GM12878 (cell line): ENCODE data around the gene MGRN1.

Source experiments
- CBX5 ChIP-seq: sonication (generic); IDR thresholded peaks from 2 replicates; pipeline ENCODE4 v1.6.1; 2016; ENCODE audit warnings: low read depth, moderate library complexity, mild to moderate bottlenecking, inconsistent platforms
- CEBPZ ChIP-seq: fragments of 150-350 bp; IDR thresholded peaks from 2 replicates; pipeline ENCODE4 v1.6.1; 2016; ENCODE audit warnings: low read depth, low read length
- CHD1 ChIP-seq: IDR thresholded peaks from 2 replicates; pipeline ENCODE4 v1.6.1; 2012; ENCODE audit warnings: low read depth, low read length, improper control_type of control experiment
- KDM1A ChIP-seq: fragments of 200-600 bp; sonication (generic); IDR thresholded peaks from 2 replicates; pipeline ENCODE4 v1.6.1; 2016; ENCODE audit warnings: borderline replicate concordance
- POLR2A ChIP-seq: IDR thresholded peaks from 2 replicates; pipeline ENCODE4 v1.6.1; 2011; ENCODE audit warnings: low read depth, mild to moderate bottlenecking, low read length
- RCOR1 ChIP-seq: conservative IDR thresholded peaks from 2 replicates; pipeline ENCODE4 v1.6.1; 2012; ENCODE audit warnings: low read depth, low read length, improper control_type of control experiment
- REST ChIP-seq: IDR thresholded peaks from 2 replicates; pipeline ENCODE4 v1.6.1; 2012; ENCODE audit warnings: mild to moderate bottlenecking, low read depth, low read length
- SIN3A ChIP-seq: IDR thresholded peaks from 2 replicates; pipeline ENCODE4 v1.6.1; 2012; ENCODE audit warnings: low read depth, low read length, improper control_type of control experiment
- SMC3 ChIP-seq: IDR thresholded peaks from 2 replicates; pipeline ENCODE4 v1.6.1; 2011; ENCODE audit warnings: low read length, improper control_type of control experiment, borderline replicate concordance
- TF ChIP-seq, protein P1 (sequence below), 3 experiments: IDR thresholded peaks in 2 of 3; conservative IDR thresholded peaks in 1 of 3; 2 replicates each; pipeline ENCODE4 v1.5.1; 2011; ENCODE audit warnings: low read depth in 3 of 3, low read length in 3 of 3, mild to moderate bottlenecking in 3 of 3, control low read depth in 2 of 3, moderate library complexity in 2 of 3, inconsistent platforms in 1 of 3, mixed read lengths in 1 of 3; ENCODE audit not compliant: control insufficient read depth in 2 of 3, insufficient read depth in 1 of 3; ENCODE audit errors: extremely low read depth in 1 of 3
- TF ChIP-seq, protein P2 (sequence below): fragments of 450-650 bp; IDR thresholded peaks from 2 replicates; pipeline ENCODE4 v1.6.1; 2016; ENCODE audit warnings: mild to moderate bottlenecking
- TF ChIP-seq, protein P3 (sequence below): IDR thresholded peaks from 2 replicates; pipeline ENCODE4 v1.6.1; 2011; ENCODE audit warnings: low read depth, low read length, improper control_type of control experiment, borderline replicate concordance

- no peak for TF ChIP-seq CBX5
- TF ChIP-seq, protein P1, sequence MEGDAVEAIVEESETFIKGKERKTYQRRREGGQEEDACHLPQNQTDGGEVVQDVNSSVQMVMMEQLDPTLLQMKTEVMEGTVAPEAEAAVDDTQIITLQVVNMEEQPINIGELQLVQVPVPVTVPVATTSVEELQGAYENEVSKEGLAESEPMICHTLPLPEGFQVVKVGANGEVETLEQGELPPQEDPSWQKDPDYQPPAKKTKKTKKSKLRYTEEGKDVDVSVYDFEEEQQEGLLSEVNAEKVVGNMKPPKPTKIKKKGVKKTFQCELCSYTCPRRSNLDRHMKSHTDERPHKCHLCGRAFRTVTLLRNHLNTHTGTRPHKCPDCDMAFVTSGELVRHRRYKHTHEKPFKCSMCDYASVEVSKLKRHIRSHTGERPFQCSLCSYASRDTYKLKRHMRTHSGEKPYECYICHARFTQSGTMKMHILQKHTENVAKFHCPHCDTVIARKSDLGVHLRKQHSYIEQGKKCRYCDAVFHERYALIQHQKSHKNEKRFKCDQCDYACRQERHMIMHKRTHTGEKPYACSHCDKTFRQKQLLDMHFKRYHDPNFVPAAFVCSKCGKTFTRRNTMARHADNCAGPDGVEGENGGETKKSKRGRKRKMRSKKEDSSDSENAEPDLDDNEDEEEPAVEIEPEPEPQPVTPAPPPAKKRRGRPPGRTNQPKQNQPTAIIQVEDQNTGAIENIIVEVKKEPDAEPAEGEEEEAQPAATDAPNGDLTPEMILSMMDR (IDR thresholded peaks at IDR 0.05 in 2 of 3, conservative IDR thresholded peaks at IDR 0.05 in 1 of 3; ENCODE audit: control insufficient read depth in 2 of 3, extremely low read depth in 1 of 3, insufficient read depth in 1 of 3, low read depth in 3 of 3, low read length in 3 of 3) = no peak
- TF ChIP-seq REST = no peak
- TF ChIP-seq RCOR1 = no peak
- TF ChIP-seq POLR2A = no peak
- TF ChIP-seq KDM1A = no peak
- TF ChIP-seq, protein P2, sequence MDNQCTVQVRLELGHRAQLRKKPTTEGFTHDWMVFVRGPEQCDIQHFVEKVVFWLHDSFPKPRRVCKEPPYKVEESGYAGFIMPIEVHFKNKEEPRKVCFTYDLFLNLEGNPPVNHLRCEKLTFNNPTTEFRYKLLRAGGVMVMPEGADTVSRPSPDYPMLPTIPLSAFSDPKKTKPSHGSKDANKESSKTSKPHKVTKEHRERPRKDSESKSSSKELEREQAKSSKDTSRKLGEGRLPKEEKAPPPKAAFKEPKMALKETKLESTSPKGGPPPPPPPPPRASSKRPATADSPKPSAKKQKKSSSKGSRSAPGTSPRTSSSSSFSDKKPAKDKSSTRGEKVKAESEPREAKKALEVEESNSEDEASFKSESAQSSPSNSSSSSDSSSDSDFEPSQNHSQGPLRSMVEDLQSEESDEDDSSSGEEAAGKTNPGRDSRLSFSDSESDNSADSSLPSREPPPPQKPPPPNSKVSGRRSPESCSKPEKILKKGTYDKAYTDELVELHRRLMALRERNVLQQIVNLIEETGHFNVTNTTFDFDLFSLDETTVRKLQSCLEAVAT = no peak
- no peak for TF ChIP-seq CHD1
- no peak for TF ChIP-seq SIN3A
- TF ChIP-seq, protein P3, sequence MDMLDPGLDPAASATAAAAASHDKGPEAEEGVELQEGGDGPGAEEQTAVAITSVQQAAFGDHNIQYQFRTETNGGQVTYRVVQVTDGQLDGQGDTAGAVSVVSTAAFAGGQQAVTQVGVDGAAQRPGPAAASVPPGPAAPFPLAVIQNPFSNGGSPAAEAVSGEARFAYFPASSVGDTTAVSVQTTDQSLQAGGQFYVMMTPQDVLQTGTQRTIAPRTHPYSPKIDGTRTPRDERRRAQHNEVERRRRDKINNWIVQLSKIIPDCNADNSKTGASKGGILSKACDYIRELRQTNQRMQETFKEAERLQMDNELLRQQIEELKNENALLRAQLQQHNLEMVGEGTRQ = no peak
- TF ChIP-seq CEBPZ = no peak
- TF ChIP-seq SMC3 = no peak
Measured at GRCh38 chr16:4654011-4654963, 29.7 kb downstream of the MGRN1 start.
